SH-SY5Y (cell line): ENCODE measurements around the gene UFSP2.

Experiments
- GATA2 ChIP-seq: IDR thresholded peaks from 2 replicates; pipeline ENCODE4 v1.6.1; 2011; ENCODE audit warnings: mild to moderate bottlenecking, low read depth, low read length
- GATA3 ChIP-seq: IDR thresholded peaks from 2 replicates; pipeline ENCODE4 v1.6.1; 2011; ENCODE audit warnings: low read depth, mild to moderate bottlenecking, low read length, moderate library complexity

DNA sequence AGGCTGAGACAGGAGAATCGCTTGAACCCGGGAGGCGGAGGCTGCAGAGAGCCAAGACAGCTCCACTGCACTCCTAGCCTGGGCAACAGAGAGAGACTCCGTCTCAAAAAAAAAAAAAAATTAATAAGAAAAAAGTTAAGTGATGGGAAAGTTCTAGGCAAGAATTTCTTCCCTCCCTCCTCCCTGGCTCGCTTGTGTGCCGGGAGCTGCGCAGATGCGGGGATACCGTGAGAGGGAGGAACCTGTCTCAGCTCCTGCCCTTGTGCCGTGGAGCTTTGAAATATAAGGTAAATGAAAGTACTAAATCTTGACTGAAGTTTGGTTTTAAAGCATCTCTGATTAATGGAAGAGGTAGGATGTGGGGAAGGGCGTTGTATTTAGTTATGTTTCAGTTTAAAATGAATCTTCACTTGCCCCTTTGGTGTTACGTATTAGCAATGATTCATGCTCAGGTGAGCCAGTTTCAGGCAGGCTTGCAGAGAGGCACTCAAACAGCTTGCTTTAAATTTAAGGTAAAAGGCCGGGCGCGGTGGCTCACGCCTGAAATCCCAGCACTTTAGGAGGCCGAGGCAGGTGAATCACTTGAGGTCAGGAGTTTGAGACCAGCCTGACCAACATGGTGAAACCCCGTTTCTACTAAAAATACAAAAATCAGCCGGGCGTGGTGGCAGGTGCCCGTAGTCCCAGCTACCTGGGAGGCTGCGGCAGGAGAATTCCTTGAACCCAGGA lies 1.4 kb upstream of the UFSP2 start:
- no peak for TF ChIP-seq GATA3
- TF ChIP-seq GATA2: no peak
